Measurements from ENCODE around the gene TRAF3IP1. TPM values are rescaled to one million over a fixed set of nuclear protein-coding genes. Genes with fewer than 3 reads are reported as not detected.

Gene TRAF3IP1
- total RNA-seq, 2 experiments from 2014 or later = 5.1 to 6.9 TPM

GRCh38 chr2:238380336-238380735 is 60.0 kb downstream of the TRAF3IP1 start:
- ChIA-PET CTCF (no interaction called here), POLR2A (no interaction called here)
- peaks cover 29% of the 10 kb centered on the region for H3K4me1 Mint-ChIP-seq (ENCODE audit: low read depth)
- no peaks in the 10 kb centered on the region for H3K27me3 Mint-ChIP-seq
- no peak overlapping the region for H3K4me3 Mint-ChIP-seq
- TF ChIP-seq CTCF (IDR thresholded peaks at IDR 0.05) = no peak
- peaks cover 11% of the 10 kb centered on the region for H3K36me3 Mint-ChIP-seq (ENCODE audit: low read depth)
- Histone ChIP-seq H3K27me3 (ENCODE audit: control insufficient read depth in 1 of 2, insufficient read depth in 2 of 2, low read length in 2 of 2) (no peaks in the 10 kb centered on the region), H3K36me3 (ENCODE audit: insufficient read depth, low read length) (no peaks in the 10 kb centered on the region), H3K27ac (ENCODE audit: low read depth in 1 of 2, low read length in 2 of 2) (no peak overlapping the region), H3K4me3 (ENCODE audit: low read length) (no peak overlapping the region), H3K4me1 (ENCODE audit: insufficient read depth, low read length) (peaks cover 17% of the 10 kb centered on the region), H3K9me3 (ENCODE audit: control insufficient read depth in 1 of 2, insufficient read depth in 1 of 2, low read length in 2 of 2) (no peaks in the 10 kb centered on the region)
- ATAC-seq (ENCODE audit: poor library complexity) = no peak
- DNase-seq = no peak
- intact Hi-C loops (cut with DNase I, micrococcal nuclease) = no loop called here
- H3K9me3 Mint-ChIP-seq = no peaks in the 10 kb centered on the region
- H3K27ac Mint-ChIP-seq = no peak overlapping the region

- no peak for ATAC-seq (ENCODE audit: poor library complexity)
- no peaks in the 10 kb centered on the region for H3K9me3 ChIP-seq (ENCODE audit: control insufficient read depth in 1 of 2, insufficient read depth in 1 of 2, low read length in 2 of 2)
- Mint-ChIP-seq H3K4me3 (no peak overlapping the region), H3K4me1 (ENCODE audit: low read depth) (peaks cover 29% of the 10 kb centered on the region), H3K36me3 (ENCODE audit: low read depth) (peaks cover 11% of the 10 kb centered on the region), H3K27me3 (no peaks in the 10 kb centered on the region), H3K27ac (no peak overlapping the region), H3K9me3 (no peaks in the 10 kb centered on the region)
- no peak overlapping the region for H3K27ac ChIP-seq (ENCODE audit: low read depth in 1 of 2, low read length in 2 of 2)
- no peaks in the 10 kb centered on the region for H3K27me3 ChIP-seq (ENCODE audit: control insufficient read depth in 1 of 2, insufficient read depth in 2 of 2, low read length in 2 of 2)
- CTCF ChIA-PET = no interaction called here
- no peak for DNase-seq
- intact Hi-C loops (cut with DNase I, micrococcal nuclease) = no loop called here
- no peak overlapping the region for H3K4me3 ChIP-seq (ENCODE audit: low read length)
- TF ChIP-seq CTCF (IDR thresholded peaks at IDR 0.05) = no peak
- no peaks in the 10 kb centered on the region for H3K36me3 ChIP-seq (ENCODE audit: insufficient read depth, low read length)
- peaks cover 17% of the 10 kb centered on the region for H3K4me1 ChIP-seq (ENCODE audit: insufficient read depth, low read length)
- POLR2A ChIA-PET = no interaction called here
Observed at GRCh38 chr2:238380785-238381184, 60.5 kb downstream of the TRAF3IP1 start.

- no peak for TF ChIP-seq CTCF (IDR thresholded peaks at IDR 0.05)
- H3K36me3 Mint-ChIP-seq (ENCODE audit: low read depth) = peaks cover 11% of the 10 kb centered on the region
- H3K27ac ChIP-seq (ENCODE audit: low read depth in 1 of 2, low read length in 2 of 2) = no peak overlapping the region
- H3K9me3 Mint-ChIP-seq = no peaks in the 10 kb centered on the region
- ATAC-seq (ENCODE audit: poor library complexity) (no peak), DNase-seq (peak in 1 of 14 experiments; percentile 32)
- peaks cover 17% of the 10 kb centered on the region for H3K4me1 ChIP-seq (ENCODE audit: insufficient read depth, low read length)
- H3K4me1 Mint-ChIP-seq (ENCODE audit: low read depth) = peaks cover 29% of the 10 kb centered on the region
- H3K27me3 Mint-ChIP-seq = no peaks in the 10 kb centered on the region
- no peak overlapping the region for H3K4me3 ChIP-seq (ENCODE audit: low read length)
- ChIA-PET CTCF (no interaction called here), POLR2A (no interaction called here)
- no peaks in the 10 kb centered on the region for H3K36me3 ChIP-seq (ENCODE audit: insufficient read depth, low read length)
- H3K27me3 ChIP-seq (ENCODE audit: control insufficient read depth in 1 of 2, insufficient read depth in 2 of 2, low read length in 2 of 2) = no peaks in the 10 kb centered on the region
- no peak overlapping the region for H3K4me3 Mint-ChIP-seq
- intact Hi-C loops (cut with DNase I, micrococcal nuclease) = no loop called here
- no peaks in the 10 kb centered on the region for H3K9me3 ChIP-seq (ENCODE audit: control insufficient read depth in 1 of 2, insufficient read depth in 1 of 2, low read length in 2 of 2)
- no peak overlapping the region for H3K27ac Mint-ChIP-seq
Observed at GRCh38 chr2:238381341-238382115, 61.2 kb downstream of the TRAF3IP1 start.

Data from CD4-positive, alpha-beta T cell (primary cell).